ENCODE measurements around the gene CALHM1.
"Not testable (repeated sequence)": the region's sequence is repeated elsewhere in the genome, so short reads cannot be mapped to it uniquely, and the experiment has no call there.

CALHM1 gene

GRCh38 chr10:103428989-103429643, 29.6 kb downstream of the CALHM1 start:
- DNase-seq = no peak

GRCh38 chr10:103427866-103428265, 30.8 kb downstream of the CALHM1 start:
- no peak for DNase-seq

GRCh38 chr10:103423748-103424147, 35.0 kb downstream of the CALHM1 start:
- no peak for DNase-seq

- DNase-seq = no peak
Measured at GRCh38 chr10:103419101-103419500, 39.6 kb downstream of the CALHM1 start.

- no peak for DNase-seq
Measured at GRCh38 chr10:103417601-103418000, 41.1 kb downstream of the CALHM1 start.

GRCh38 chr10:103417148-103417469, 41.6 kb downstream of the CALHM1 start:
- not testable (repeated sequence) for DNase-seq

GRCh38 chr10:103416436-103417147, 42.1 kb downstream of the CALHM1 start:
- DNase-seq = peak; percentile 81

- DNase-seq = no peak
Measured at GRCh38 chr10:103415581-103415980, 43.1 kb downstream of the CALHM1 start.

- no peak for DNase-seq
Measured at GRCh38 chr10:103413564-103413963, 45.1 kb downstream of the CALHM1 start.
